IPS-18a (cell line): ENCODE measurements around the gene ADARB1.

ENCODE experiments used
- H3K27ac ChIP-seq: one replicate; pipeline ENCODE4 v1.5.1; 2013; ENCODE audit warnings: low read length
- H3K27me3 ChIP-seq: one replicate; pipeline ENCODE4 v1.6.1; 2013; ENCODE audit warnings: mild to moderate bottlenecking, low read length; ENCODE audit not compliant: control insufficient read depth, insufficient read depth
- H3K36me3 ChIP-seq: one replicate; pipeline ENCODE4 v1.6.1; 2013; ENCODE audit warnings: low read depth, low read length; ENCODE audit not compliant: control insufficient read depth
- H3K4me1 ChIP-seq: one replicate; pipeline ENCODE4 v1.6.1; 2013; ENCODE audit warnings: low read depth, low read length; ENCODE audit not compliant: control insufficient read depth
- H3K4me3 ChIP-seq: one replicate; pipeline ENCODE4 v1.5.1; 2013; ENCODE audit warnings: low read length
- H3K9ac ChIP-seq: one replicate; pipeline ENCODE4 v1.6.1; 2013; ENCODE audit warnings: mild to moderate bottlenecking, low read length, moderate library complexity
- H3K9me3 ChIP-seq: one replicate; pipeline ENCODE4 v1.6.1; 2013; ENCODE audit warnings: low read depth, low read length; ENCODE audit not compliant: control insufficient read depth

Gene ADARB1

GRCh38 chr21:45267390-45267760, 193.0 kb downstream of the ADARB1 start:
- H3K4me3 ChIP-seq, result no peak overlapping the region
- H3K27ac ChIP-seq, result no peak overlapping the region
- no peak overlapping the region for H3K9ac ChIP-seq
- no peaks in the 10 kb centered on the region for H3K4me1 ChIP-seq
- no peaks in the 10 kb centered on the region for H3K27me3 ChIP-seq
- peaks cover 54% of the 10 kb centered on the region for H3K36me3 ChIP-seq
- no peaks in the 10 kb centered on the region for H3K9me3 ChIP-seq

GRCh38 chr21:45269861-45270260, 195.5 kb downstream of the ADARB1 start:
- Histone ChIP-seq H3K9me3 (no peaks in the 10 kb centered on the region), H3K4me1 (no peaks in the 10 kb centered on the region), H3K27ac (no peak overlapping the region), H3K36me3 (peaks cover 46% of the 10 kb centered on the region), H3K27me3 (no peaks in the 10 kb centered on the region), H3K9ac (no peak overlapping the region), H3K4me3 (no peak overlapping the region)

- Histone ChIP-seq H3K9me3 (no peaks in the 10 kb centered on the region), H3K4me3 (no peak overlapping the region), H3K36me3 (peaks cover 47% of the 10 kb centered on the region), H3K4me1 (no peaks in the 10 kb centered on the region), H3K9ac (no peak overlapping the region), H3K27me3 (no peaks in the 10 kb centered on the region), H3K27ac (no peak overlapping the region)
These were observed 196.0 kb downstream of the ADARB1 start for GRCh38 chr21:45270306-45270821.
